ENCODE measurements around the gene RNF111. TPM values are rescaled to one million over a fixed set of nuclear protein-coding genes. Genes with fewer than 3 reads are reported as not detected.

RNF111 gene
- total RNA-seq, 1 donor, result 22.8 TPM

GRCh38 chr15:59063042-59063441 lies 75.6 kb downstream of the RNF111 start:
- no peak overlapping the region for H3K4me3 ChIP-seq (ENCODE audit: low read depth, low read length)
- peak; percentile 26 for DNase-seq (ENCODE audit: low read depth)
- no peak for TF ChIP-seq CTCF (IDR thresholded peaks at IDR 0.05; ENCODE audit: insufficient read depth, low read length)

GRCh38 chr15:59069430-59069829 lies 82.0 kb downstream of the RNF111 start:
- TF ChIP-seq CTCF (IDR thresholded peaks at IDR 0.05; ENCODE audit: insufficient read depth, low read length), result no peak
- no peak overlapping the region for H3K4me3 ChIP-seq (ENCODE audit: low read depth, low read length)
- no peak for DNase-seq (ENCODE audit: low read depth)

- TF ChIP-seq CTCF (IDR thresholded peaks at IDR 0.05; ENCODE audit: insufficient read depth, low read length), result no peak
- DNase-seq (ENCODE audit: low read depth), result no peak
- no peak overlapping the region for H3K4me3 ChIP-seq (ENCODE audit: low read depth, low read length)
Observed at GRCh38 chr15:59074607-59075006, 87.1 kb downstream of the RNF111 start.

GRCh38 chr15:59087731-59088130 lies 100.3 kb downstream of the RNF111 start:
- no peak for DNase-seq (ENCODE audit: low read depth)
- H3K4me3 ChIP-seq (ENCODE audit: low read depth, low read length), result no peak overlapping the region
- TF ChIP-seq CTCF (IDR thresholded peaks at IDR 0.05; ENCODE audit: insufficient read depth, low read length), result no peak

GRCh38 chr15:59094077-59094476 lies 106.6 kb downstream of the RNF111 start:
- TF ChIP-seq CTCF (IDR thresholded peaks at IDR 0.05; ENCODE audit: insufficient read depth, low read length), result no peak
- H3K4me3 ChIP-seq (ENCODE audit: low read depth, low read length), result no peak overlapping the region
- DNase-seq (ENCODE audit: low read depth), result no peak

- no peak for TF ChIP-seq CTCF (IDR thresholded peaks at IDR 0.05; ENCODE audit: insufficient read depth, low read length)
- H3K4me3 ChIP-seq (ENCODE audit: low read depth, low read length), result no peak overlapping the region
- DNase-seq (ENCODE audit: low read depth), result no peak
Observed at GRCh38 chr15:59096429-59096828, 109.0 kb downstream of the RNF111 start.

- TF ChIP-seq CTCF (IDR thresholded peaks at IDR 0.05; ENCODE audit: insufficient read depth, low read length), result no peak
- no peak overlapping the region for H3K4me3 ChIP-seq (ENCODE audit: low read depth, low read length)
- DNase-seq (ENCODE audit: low read depth), result no peak
Observed at GRCh38 chr15:59099162-59099685, 111.8 kb downstream of the RNF111 start.
